CD4-positive, alpha-beta T cell treated with Interleukin-15 for 4 hours (primary cell): ENCODE measurements around the gene LRG1.
A peak's percentile ranks its signal among the peaks of the same experiment; 100 is the strongest.
"Not testable (repeated sequence)": the region's sequence is repeated elsewhere in the genome, so short reads cannot be mapped to it uniquely, and the experiment has no call there.

ENCODE experiments used
- DNase-seq: peaks from one replicate; pipeline ENCODE4 v3.0.0-alpha.2; 2020; ENCODE audit warnings: low spot score

The LRG1 gene

DNA sequence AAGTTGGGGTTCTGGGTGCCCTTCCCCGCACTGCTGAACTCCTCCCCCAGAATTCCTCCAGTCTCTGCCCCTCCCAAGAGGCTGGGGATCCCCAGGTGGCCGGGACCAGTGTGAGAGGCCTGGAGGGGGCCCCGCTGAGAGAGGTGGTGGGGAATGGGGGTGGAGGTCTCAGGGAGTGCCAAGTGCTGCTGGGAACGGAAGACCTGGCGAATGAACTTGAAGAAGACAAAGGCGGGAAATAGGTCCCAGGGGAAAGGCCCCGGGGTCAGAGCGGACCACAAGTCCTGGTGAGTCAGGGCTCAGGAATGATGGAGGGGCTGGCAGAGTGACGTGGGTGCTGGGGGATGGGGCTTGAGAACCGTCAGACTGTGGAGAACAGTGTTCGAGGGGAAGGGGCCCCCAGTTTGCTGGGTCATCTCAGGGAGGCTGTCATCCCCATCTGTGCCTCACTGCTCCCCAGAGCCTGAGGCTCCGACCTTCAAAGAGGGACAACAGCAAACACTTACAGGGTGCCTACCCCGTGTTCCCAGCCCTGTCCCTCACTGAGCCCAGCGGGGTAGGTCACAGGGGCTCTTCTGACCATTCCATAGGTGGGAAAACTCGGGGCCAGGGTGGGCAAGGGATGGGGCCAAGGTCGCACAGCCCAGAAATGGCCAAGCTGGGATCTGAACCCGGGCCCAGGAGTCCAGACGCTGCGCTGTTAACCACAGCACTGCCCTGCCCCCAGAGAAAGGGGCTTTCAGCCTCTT is 35.6 kb upstream of the LRG1 start:
- DNase-seq, result no peak

- no peak for DNase-seq
Observed at GRCh38 chr19:4573682-4574081, 33.8 kb upstream of the LRG1 start.

- DNase-seq, result no peak
Observed at GRCh38 chr19:4571305-4571917, 31.6 kb upstream of the LRG1 start.

- DNase-seq, result no peak
Observed at GRCh38 chr19:4570916-4571304, 31.1 kb upstream of the LRG1 start.

- no peak for DNase-seq
Observed at GRCh38 chr19:4570402-4570801, 30.6 kb upstream of the LRG1 start.

GRCh38 chr19:4568886-4569285 is 29.1 kb upstream of the LRG1 start:
- no peak for DNase-seq

DNA sequence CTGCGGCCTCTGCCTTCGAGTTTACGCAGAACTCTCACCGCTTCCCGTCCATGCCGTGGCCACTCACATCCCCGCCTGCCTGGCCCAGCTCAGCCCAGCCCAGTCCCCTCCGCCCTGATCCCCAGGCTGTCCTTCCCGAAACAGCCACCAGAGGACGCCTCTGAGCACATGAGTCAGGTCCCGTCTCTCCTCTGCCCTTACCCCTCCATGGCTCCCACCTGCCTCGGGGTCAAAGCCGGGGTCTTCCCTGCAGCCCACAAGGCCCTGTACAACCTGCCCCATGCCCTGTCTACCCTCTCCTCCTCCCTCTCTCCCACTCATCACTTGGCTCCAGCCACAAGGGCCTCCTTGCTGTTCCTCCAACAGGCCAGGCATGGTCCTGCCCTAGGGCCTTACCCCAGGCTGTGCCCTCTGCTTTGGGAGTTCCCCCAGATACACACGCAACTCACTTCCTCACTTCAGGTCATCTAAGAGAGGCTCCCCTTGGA is 27.8 kb upstream of the LRG1 start:
- DNase-seq, result peak; percentile 54

DNA sequence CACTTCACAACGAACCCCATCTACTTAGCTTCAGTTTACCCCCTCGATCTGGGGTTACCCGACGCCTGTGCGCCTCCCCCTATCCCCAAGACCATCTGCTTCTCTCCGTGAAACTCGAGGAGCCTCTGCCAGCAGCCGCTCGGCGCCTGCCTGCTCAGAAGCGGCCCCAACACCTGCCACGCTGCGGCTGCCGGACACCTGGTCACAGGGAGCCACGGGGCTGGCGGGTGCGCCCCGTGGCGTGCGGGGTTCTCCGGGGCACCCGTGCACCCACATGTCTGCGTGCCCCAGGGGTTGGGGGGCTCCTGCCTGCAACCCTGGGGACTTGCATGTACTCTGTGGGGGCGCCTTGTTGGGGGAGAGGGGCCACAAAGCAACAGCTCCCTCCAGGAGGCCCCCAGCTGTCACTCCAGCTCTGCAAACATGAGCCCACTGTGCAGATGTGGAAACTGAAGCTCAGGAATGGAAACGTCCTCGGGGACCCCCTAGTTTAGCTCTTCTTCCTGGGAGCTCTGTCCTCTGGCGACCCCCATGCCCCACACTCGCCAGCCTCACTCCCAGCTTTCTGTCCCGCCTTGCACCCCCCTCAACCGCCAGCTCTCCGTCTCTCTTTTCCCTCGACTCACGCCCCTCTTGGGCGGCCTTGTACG is 26.7 kb upstream of the LRG1 start:
- no peak for DNase-seq

GRCh38 chr19:4563562-4563961 is 23.7 kb upstream of the LRG1 start:
- not testable (repeated sequence) for DNase-seq

GRCh38 chr19:4562085-4562484 is 22.2 kb upstream of the LRG1 start:
- DNase-seq, result not testable (repeated sequence)

DNA sequence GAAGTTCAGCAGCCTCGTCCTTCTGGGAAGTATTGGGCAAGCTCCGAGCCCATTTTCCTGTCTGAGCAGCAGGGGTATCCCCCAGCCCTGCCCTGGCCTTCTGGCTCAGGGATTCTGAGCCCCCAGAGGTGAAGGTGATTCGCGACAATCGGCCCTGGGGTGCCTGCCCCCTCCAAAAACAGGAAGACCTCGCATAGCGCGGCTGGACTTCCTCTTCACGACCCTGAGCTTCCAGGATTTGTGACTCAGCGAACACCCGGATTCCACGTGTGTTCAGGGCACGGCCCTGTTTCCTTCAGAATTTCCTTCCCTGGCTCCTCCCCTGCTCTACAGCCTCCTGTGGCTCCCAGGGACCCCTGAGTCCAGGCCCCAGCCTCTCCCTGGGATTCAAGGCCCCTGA is 19.7 kb upstream of the LRG1 start, which contains the start of gene SEMA6B:
TSS of gene SEMA6B (minus strand) at position 116 of the 400 bp plus-strand sequence. CDS start 1,227 bp downstream, outside the sequence.
- DNase-seq, result no peak

GRCh38 chr19:4557971-4558941 is 18.4 kb upstream of the LRG1 start:
- no peak for DNase-seq

- no peak for DNase-seq
Observed at GRCh38 chr19:4557144-4557970, 17.5 kb upstream of the LRG1 start.

- DNase-seq, result no peak
Observed at GRCh38 chr19:4556597-4557127, 16.8 kb upstream of the LRG1 start.

DNA sequence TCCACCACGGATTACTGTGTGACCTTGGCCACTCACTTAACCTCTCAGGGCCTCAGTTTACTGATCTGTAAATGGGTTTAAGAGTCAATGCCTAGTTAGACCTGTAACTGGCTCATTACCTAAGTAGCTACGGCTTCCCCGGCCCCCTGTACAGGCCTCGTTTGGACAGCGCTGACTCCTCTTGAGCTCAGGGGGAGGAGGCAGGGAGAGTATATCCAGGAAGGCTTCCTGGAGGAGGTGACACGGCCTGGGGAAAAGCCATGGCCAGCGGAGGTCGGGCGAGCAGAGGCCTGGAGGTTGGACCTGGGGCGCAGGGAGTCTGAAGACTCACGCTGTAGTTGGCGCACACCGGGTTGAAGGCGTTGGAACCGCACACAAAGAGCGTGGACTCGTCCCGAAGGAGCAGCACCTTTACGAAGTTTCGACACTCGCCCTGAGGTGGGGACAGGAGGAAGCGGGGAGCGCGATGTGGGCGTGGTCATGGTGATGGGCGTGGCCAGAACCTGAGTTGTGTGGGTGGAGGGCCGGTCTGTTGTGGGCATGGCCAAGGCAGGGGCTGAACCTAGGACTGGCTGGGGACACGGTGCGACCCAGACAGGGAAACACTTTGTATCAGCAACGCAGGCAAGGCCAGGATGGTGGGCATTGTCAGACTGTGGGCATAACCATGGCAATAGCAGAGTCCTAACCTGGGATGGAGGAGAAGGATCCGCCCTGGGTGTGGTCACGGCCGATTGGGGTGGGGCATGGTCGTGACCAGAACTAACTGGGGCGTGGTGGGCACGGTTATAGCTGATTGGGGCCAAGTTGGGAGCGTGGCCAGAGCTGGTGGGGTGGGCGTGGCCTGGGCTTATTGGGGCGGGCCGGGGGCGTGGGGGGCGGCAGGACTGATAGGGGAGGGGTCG is 16.1 kb upstream of the LRG1 start:
- no peak for DNase-seq

- DNase-seq, result no peak
Observed at GRCh38 chr19:4554717-4555116, 14.9 kb upstream of the LRG1 start.

DNA sequence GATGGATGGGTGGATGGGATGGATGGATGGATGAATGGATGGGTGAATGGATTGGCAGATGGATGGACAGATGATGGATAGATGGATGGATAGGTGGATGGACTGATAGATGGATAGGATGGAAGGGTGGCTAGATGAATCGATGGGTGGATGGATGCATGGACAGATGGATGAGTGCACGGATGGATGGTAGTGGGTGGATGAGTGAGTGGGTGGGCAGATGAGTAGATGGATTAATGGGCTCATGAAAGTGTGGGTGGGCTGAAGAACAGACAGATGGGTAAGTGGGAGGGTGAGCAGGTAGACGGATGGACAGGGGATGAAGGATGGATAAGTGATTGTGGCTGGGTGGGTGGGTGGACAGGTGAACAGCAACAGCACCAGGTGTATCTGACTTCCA is 13.9 kb upstream of the LRG1 start:
- no peak for DNase-seq

- no peak for DNase-seq
Observed at GRCh38 chr19:4553092-4553695, 13.4 kb upstream of the LRG1 start.

GRCh38 chr19:4552525-4552819 is 12.6 kb upstream of the LRG1 start:
- no peak for DNase-seq
